Astrocyte of the cerebellum (primary cell): ENCODE results near the gene METAP1D.

Source experiments
- DNase-seq: peaks from one replicate; pipeline ENCODE4 v3.0.0-alpha.2; 2011; ENCODE audit warnings: low read depth
- H3K4me3 ChIP-seq: 2 replicates; pipeline ENCODE4 v1.5.1; 2011; ENCODE audit warnings: mild to moderate bottlenecking, low read depth, low read length, moderate library complexity
- in situ Hi-C: cut with HindIII; loops from 2 replicates; pipeline ENCODE4 v1.10.0; 2017; ENCODE audit warnings: low sequenced_read_pairs
- TF ChIP-seq, protein P1 (sequence below): IDR thresholded peaks from 2 replicates; pipeline ENCODE4 v1.5.1; 2012; ENCODE audit warnings: low read length, low read depth, moderate library complexity, mild to moderate bottlenecking; ENCODE audit errors: missing control alignments

The METAP1D gene

DNA sequence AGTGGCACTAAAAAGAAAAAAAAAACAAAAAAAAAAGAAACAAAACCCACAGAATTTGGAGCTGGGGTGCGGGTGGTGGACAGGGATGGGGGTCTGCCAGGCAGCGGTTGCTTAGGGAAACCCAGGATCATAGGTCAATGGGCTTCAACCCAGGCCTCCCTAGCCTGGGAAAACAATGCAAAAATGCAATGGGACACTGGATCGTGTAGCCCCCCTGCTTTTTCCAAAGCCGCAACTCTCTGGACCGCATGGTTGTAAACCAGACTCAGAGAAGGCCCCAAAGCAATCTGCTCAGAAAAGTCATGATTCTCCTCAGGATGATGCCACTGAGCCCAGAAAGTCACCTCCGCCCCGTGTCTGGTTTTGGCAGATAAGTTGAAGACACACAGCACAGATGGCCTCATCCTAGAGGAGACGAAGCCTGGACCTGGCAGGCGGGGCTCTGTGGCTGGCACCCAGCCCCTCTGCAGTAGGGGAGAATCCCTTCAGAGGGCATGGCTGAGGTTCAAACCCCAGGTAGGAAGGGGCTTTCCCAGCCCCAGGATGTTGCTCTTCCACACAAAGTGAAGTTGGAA, 97.9 kb downstream of the METAP1D start:
- TF ChIP-seq, protein P1, sequence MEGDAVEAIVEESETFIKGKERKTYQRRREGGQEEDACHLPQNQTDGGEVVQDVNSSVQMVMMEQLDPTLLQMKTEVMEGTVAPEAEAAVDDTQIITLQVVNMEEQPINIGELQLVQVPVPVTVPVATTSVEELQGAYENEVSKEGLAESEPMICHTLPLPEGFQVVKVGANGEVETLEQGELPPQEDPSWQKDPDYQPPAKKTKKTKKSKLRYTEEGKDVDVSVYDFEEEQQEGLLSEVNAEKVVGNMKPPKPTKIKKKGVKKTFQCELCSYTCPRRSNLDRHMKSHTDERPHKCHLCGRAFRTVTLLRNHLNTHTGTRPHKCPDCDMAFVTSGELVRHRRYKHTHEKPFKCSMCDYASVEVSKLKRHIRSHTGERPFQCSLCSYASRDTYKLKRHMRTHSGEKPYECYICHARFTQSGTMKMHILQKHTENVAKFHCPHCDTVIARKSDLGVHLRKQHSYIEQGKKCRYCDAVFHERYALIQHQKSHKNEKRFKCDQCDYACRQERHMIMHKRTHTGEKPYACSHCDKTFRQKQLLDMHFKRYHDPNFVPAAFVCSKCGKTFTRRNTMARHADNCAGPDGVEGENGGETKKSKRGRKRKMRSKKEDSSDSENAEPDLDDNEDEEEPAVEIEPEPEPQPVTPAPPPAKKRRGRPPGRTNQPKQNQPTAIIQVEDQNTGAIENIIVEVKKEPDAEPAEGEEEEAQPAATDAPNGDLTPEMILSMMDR: no peak
- DNase-seq: no peak
- no peak overlapping the region for H3K4me3 ChIP-seq
- in situ Hi-C loops: no loop called here

DNA sequence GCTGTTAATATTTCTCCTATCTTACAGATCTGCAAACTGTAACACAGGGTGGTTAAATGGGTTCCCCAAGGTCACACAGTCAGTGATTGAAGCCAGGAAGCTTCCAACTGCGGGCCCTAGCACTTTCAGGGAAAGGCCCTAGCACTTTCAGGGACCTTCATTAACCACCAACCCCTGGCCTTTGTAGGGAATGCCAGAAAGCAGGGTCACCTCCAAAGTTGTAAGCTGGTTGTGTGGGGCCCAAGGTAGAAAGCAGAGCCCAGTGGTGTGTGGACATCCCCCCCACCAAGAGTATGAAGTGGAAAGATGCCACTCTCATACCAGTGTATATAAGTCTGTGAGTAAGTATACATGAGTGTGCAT, 98.5 kb downstream of the METAP1D start:
- in situ Hi-C loops: no loop called here
- no peak overlapping the region for H3K4me3 ChIP-seq

DNA sequence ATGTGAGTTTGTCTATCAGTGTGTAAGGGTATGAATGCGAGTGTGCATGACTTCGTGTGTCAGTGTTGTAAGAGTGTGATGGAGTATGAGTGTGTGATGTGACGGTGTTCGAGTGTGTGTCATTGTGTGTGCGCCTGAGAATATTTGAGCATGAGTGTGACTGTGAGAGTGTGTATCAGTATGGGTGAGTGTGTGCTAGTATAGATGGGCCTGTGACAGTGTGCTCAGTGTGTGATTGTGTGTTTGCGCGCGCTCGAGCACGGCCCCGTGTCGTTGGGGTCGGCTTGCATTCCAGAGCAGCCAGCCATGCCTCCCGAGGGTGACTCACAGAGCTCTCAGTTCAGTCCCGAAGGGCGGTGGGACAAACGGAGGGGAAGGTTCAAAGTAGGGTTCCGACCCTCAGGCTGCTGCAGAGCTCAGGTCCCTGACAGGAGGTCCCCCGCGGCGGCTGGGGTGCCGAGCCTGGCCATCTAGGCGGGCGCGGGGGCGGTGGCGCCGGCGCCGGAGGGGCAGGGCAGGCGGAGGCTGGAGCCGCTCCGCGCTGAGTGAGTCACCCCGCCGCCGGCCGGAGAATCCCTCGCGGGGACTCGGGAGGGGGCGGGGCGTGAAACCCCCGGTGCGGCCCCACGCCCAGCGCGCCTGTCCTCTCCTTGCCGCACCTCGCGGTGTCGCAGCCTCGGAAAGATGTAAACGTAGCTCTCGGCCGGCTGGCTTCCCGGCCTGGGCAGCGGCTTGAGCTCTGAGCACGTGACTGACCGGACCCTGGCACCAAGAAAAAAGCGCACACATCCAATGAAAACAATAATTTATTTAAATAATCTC, 99.1 kb downstream of the METAP1D start:
- TF ChIP-seq, protein P1: no peak
- peak overlapping the region; percentile 38 for H3K4me3 ChIP-seq
- no peak for DNase-seq
- in situ Hi-C loops: no loop called here

More for the DNA sequence above, 98.5 kb downstream of the METAP1D start:
- DNase-seq: no peak
- TF ChIP-seq, protein P1: no peak

DNA sequence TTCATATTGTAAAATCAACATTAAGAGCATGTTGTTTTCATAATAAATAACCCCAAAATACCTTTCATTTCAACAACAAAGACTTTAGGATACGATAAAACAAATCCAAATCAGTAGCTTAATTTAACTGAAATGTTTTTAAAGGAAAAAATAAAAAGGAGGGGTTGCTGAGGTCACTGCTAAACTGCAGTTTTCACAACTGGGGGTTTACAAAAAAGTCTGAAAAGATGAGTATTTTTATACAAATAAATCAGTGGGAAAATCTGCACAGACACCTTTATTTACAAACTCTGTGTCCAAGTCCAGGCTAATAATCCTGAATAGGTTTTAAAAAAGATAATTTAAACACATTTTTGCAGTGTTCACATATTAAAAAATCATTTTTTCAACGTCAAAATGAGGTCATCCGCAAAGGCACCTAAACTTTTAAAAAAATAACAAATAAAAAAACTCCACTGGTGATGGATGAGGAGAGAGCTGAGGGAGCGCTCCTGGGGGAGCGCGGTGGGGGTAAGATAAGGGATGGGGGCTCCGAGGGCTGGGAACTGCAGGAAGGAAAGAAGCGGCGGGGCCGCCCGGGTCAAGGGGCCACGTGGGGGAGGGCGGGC, 99.8 kb downstream of the METAP1D start:
- H3K4me3 ChIP-seq: peak overlapping the region; percentile 38
- in situ Hi-C loops: no loop called here
- DNase-seq: no peak
- TF ChIP-seq, protein P1: no peak

DNA sequence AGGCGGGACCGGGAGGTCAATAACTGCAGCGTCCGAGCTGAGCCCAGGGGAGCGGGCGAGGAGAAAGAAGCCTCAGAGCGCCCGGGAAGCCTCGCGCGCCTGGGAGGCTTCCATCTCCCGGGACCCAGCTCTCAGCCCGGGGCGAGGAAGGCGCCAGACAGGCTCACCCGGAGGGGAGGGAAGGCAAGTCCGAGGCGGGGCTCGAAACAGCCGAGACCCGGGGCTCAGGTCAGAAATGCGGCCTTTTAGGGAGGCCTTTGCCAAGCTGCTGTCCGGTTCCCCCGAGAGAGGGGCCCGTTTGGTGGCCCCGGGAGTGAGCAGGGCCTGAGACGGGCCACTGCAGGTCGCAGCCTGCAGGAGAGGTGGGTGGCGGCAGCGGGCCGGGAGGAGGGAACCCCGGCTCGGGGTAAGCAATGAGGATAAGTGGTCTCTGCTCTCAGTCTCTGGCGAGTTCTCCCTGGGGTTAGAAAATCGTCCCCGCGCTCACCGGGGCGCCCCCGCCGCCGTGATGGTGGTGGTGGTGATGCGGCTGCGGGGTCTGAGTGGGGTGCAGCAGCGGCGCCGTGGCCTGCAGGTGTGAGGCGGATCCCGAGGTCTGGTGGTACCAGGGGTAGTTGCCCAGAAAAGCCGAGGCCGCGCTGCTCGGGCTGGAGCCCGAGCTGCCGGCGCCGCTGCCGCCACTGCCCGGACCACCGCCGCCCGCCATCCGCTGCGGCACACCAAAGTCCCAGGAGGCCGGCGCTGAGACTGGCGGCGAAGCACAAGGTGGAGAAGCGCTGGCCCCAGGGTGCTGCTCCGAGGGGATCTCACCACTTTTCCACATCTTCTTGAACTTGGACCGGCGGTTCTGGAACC, 100.6 kb downstream of the METAP1D start:
- in situ Hi-C loops: no loop called here
- no peak for DNase-seq
- TF ChIP-seq, protein P1: no peak
- no peak overlapping the region for H3K4me3 ChIP-seq
